8988T (cell line): ENCODE results near the gene MS4A7.
"Not testable (repeated sequence)": the region's sequence is repeated elsewhere in the genome, so short reads cannot be mapped to it uniquely, and the experiment has no call there.

ENCODE experiments used
- DNase-seq: peaks from one replicate; pipeline ENCODE4 v3.0.0; 2011

Gene MS4A7

GRCh38 chr11:60378354-60378753 is at the start of gene MS4A7:
TSS of gene MS4A7 (plus strand) at chr11:60378532. CDS start at chr11:60383142, 4,610 bp downstream.
- DNase-seq, result no peak

DNA sequence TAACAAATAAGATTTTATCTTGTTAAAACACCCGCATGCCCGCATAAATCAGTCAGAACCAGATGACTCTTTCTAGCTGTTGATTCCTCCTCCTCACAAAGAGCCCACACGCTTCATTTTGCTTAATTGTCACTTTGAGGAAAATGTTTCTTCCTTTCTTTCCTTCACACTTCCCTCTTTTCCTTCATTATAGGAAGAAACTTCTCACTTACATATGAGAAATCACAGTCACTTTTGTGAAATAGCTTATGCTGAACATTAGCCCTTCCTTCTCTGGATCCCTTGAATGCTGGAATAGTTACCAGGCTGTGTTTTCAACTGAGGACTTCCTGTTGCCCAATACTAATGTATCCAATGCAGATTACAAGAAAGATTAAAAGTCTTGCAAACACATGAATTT is 45.5 kb upstream of the MS4A7 start:
- DNase-seq, result no peak

- peak; percentile 18 for DNase-seq
Observed at GRCh38 chr11:60334005-60334620, 44.2 kb upstream of the MS4A7 start.

GRCh38 chr11:60336767-60337391 is 41.5 kb upstream of the MS4A7 start:
- DNase-seq, result no peak

DNA sequence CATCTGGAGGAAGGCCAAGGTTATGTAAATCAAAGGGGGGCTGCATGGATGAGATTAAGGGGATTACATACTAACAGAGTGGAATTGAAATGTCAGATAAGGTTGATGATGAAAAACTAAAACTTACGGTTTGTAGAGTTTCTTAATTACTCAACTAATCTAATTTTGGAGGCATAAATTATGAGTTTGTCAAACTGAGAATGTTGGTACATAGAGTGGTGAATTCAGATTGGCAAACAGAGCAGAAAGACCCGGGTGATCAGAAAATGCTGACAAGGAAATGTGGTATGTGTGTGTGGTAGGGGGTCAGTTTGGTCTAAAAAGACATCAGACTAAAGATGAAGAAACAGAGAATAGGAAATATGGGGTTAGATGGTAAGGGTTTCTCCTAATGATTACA is 40.3 kb upstream of the MS4A7 start:
- no peak for DNase-seq

- no peak for DNase-seq
Observed at GRCh38 chr11:60339356-60339755, 39.0 kb upstream of the MS4A7 start.

- no peak for DNase-seq
Observed at GRCh38 chr11:60343094-60343704, 35.1 kb upstream of the MS4A7 start.

DNA sequence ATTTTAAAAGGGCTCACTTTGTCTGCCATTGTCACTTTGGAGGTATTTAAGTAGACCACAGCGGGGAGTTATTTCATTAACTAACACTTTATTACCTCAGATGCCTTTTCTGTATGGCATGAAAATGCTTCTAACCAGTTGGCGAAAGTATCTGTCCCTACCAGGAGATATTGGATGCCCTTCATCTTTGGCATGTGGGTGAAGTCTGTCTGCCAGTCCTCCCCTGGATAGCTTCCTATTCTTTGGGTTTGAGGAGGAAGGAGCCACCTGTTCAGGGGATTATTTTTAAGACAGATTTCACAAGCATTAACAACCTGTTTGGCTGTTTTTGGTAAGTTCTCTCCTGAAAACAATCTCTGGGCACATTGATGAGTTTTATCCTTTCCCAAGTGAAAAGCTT is 34.2 kb upstream of the MS4A7 start:
- DNase-seq, result no peak

DNA sequence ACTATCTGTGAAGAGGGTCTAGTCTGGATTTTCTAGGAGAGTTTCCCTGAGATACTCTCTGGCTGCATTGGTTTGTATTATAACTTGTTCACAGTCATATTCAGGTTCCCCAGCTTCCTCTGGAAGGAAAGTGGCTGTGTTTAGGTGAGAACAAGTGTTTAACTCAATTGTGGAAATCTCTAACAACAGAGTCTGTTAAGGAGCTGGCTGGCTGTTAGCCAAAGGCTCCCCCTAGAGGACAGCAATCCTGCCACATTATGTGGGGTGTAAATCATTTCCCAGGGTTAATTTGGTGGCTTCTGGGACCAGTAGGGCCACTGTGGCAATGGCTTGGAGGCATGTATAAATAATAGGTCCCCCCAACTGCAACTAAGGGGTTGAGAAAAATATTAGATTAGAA is 32.8 kb upstream of the MS4A7 start:
- no peak for DNase-seq

- no peak for DNase-seq
Observed at GRCh38 chr11:60347084-60347797, 31.1 kb upstream of the MS4A7 start.

DNA sequence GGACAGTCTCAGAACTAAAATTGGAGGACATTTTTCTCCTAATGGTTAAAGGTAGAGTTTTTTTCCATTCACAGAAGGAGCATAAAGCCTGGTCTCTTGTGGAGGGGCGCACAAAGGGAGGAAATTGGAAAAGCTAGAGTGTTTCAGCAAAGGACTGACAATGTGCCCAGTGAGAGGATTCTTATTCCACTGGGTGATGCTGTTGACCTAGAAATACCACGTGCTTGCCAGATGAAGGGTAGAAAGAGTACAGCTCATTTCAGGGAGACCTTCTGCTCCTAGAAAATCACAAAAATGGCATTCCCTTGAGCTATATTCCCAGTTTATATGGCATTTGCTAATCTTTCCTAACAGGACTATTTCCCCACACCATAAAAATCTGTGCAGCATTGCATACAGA is 30.2 kb upstream of the MS4A7 start:
- DNase-seq, result no peak

DNA sequence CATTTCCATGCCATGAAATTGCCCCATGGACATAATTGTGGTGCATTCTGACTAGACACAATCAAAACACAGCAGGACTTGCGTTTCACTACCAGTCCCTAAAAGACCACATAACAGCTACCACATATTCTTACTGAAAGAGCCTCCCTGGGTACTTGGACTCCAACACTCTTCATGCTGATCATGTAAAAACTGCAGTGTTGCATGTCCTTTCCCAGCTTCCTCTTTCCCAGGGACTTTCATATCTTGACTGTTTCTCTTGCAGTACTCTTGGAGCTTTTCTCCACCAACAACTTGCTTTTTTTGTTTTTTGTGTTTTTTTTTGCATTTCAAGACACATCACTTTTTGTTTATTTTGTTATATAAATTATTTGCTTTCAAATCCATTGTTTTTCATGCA is 28.3 kb upstream of the MS4A7 start:
- no peak for DNase-seq

DNA sequence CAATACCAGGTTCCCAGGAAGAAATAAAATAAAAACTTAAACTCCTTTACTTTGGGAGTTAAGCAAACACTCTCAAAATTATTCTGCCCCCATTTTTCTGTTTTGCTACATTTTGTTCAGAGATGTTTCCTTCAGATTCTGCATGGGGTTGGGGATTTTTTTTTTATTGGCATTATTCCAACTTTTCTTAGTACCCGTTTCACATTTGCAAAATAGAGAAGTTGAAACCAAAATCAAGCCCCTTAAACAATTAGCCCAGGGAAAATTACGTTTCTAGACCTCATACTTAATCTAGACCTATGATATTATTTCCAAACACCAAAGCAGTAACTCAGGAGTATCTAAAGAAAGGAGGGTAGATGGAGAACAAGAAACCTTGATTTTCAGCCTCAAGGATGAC is 20.6 kb upstream of the MS4A7 start:
- no peak for DNase-seq

DNA sequence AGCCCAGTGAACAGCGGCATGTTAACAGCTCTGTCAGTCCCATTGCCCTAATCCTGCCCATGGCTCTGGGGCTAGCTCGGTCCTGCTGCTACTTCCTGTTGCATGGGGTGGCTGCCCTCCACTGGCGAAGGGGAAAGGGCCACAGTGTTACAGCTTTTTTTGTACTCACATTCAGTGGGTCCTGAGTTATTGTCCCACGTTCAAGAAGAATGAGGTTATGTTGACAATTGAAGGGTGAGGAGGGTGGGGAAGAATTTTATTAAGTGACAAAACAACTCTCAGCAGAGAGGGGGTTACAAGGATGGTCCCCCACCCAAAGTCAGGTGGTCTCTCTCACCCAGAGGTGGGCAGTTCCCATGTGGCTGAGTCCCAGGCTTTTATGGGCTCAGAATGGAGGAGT is 17.7 kb upstream of the MS4A7 start:
- no peak for DNase-seq

GRCh38 chr11:60362241-60362640 is 16.1 kb upstream of the MS4A7 start:
- DNase-seq, result no peak

DNA sequence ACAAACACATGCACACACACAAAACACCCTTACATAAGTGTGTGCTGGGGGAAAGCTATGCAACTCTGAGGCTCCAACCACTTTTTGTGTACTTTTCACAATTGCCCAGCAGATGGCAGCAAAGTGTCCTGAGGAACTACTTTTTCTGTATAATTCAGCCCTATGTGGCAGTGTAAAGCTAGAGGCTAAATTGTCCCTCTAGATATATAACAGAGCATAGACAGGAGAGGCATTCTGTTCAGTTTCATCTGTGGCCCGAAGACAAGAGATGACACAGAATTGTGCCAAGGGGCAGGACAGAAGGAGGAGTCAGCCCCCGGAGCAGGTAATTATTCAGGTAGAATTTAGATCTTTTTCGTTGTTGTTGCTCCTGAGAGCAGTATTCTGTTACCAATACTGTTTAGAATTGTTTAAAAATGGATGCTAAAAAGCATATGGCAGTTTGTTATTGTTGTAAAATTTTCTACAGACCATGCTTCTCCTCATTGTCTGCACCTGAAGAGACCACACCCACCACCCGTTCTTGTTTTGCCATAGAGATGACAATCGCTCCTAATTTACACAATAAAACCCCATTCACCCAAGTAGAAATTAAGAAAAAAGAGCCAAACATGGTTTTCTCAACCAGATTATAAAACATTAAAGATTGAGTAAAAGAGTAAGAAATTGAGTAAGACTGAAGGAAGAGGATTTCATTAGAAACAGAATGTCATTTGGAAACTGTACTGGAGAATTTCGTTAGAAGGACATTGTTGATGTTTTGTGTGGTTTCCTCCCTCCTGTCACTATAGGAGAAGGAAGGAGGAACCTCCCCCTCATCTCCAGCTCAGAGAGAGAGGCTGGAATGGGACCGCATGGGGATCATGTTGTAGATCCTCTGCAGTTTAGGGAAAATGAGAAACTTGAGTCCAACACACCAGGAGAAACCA is 14.5 kb upstream of the MS4A7 start:
- DNase-seq, result peak; percentile 29

DNA sequence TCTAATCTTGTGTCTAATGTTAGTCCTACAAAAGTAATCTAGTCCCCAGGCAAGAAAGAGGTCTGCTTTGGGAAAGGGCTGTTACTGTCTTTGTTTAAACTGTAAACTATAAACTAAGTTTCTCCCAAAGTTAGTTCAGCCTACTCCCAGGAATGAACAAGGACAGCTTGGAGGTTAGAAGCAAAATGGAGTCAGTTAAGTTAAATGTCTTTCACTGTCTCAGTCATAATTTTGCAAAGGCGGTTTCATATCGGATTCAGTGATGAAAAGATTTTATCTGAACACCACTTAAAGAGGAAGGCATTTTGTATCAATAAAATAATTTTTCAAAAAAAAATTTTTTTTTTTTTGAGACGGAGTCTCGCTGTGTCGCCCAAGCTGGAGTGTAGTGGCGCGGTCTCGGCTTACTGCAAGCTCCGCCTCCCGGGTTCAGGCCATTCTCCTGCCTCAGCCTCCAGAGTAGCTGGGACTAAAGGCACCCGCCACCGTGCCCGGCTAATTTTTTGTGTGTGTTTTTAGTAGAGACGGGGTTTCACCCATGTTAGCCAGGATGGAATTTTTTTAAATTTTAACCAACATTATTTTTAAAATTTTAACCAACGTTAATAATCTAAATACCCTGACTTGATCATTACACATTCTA is 11.9 kb upstream of the MS4A7 start:
- DNase-seq, result not testable (repeated sequence)

DNA sequence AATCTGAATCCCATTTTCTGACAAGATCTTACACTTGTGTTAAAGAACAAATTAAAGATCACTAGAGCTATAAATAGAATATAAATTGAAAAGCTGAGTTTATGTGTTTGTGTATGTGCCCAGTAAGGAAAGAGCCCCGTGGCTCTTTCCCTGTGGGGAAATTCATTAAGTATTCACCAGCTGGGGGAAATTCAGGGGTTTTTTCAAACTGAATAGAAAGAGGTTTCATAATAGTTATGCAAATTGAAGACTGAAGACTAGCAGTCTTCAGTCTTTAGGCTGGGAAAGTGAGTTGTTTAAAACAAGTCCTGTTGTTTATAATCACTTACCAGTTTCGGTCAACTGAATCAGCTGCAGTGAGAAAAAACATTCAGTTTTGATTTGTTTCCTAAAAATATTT is 11.3 kb upstream of the MS4A7 start:
- DNase-seq, result no peak

GRCh38 chr11:60367896-60368295 is 10.4 kb upstream of the MS4A7 start:
- no peak for DNase-seq

DNA sequence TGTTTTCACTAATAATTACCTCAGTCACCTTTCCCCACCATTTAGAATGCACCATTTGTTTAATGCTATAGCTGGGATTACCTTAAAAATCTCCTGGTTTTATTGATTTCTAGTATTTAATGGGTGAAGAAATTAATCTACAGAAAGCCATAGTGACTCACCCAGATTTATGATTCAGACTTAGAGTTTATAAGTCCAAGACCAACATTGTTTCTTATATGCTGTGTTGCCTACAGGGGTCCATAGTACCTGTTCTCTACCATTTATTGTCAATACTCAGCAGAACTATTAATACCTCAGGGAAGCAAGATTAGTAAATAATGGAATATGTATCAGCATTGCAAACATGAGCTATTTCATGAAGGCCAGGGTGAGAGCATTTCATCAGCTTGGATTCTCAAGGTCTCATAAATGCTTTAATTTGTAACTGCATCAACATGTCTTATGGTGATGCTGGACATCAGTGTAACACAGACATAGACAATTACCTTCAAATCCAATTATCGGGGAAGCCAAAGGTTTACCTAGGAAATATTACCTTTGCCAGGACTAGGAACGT is 8.0 kb upstream of the MS4A7 start:
- no peak for DNase-seq

GRCh38 chr11:60370811-60371298 is 7.5 kb upstream of the MS4A7 start:
- DNase-seq, result no peak

GRCh38 chr11:60371386-60371785 is 6.9 kb upstream of the MS4A7 start:
- DNase-seq, result no peak
